Thyroid gland (tissue), 4 donors: Measurements from ENCODE around the gene CASQ1.

ENCODE experiments used
- POLR2A ChIP-seq, 2 donors: fragments of 450-650 bp; IDR thresholded peaks; one replicate each; pipeline ENCODE4 v1.6.1; 2017; ENCODE audit warnings: antibody characterized with exemption in 2 of 2, mild to moderate bottlenecking in 2 of 2, moderate library complexity in 1 of 2
- TF ChIP-seq, protein P1 (sequence below), 6 experiments: fragments of 200-600 bp in 3 of 6; fragments of 450-650 bp in 3 of 6; sonication (generic) in 3 of 6; IDR thresholded peaks; one replicate each; pipeline ENCODE4 v1.5.1; 2016 to 2019; ENCODE audit warnings: antibody characterized with exemption in 6 of 6, mild to moderate bottlenecking in 2 of 6, inconsistent platforms in 1 of 6, moderate library complexity in 1 of 6

GRCh38 chr1:160232911-160233310 is 42.5 kb downstream of the CASQ1 start:
- TF ChIP-seq POLR2A (IDR thresholded peaks at IDR 0.05), result no peak
- TF ChIP-seq, protein P1, sequence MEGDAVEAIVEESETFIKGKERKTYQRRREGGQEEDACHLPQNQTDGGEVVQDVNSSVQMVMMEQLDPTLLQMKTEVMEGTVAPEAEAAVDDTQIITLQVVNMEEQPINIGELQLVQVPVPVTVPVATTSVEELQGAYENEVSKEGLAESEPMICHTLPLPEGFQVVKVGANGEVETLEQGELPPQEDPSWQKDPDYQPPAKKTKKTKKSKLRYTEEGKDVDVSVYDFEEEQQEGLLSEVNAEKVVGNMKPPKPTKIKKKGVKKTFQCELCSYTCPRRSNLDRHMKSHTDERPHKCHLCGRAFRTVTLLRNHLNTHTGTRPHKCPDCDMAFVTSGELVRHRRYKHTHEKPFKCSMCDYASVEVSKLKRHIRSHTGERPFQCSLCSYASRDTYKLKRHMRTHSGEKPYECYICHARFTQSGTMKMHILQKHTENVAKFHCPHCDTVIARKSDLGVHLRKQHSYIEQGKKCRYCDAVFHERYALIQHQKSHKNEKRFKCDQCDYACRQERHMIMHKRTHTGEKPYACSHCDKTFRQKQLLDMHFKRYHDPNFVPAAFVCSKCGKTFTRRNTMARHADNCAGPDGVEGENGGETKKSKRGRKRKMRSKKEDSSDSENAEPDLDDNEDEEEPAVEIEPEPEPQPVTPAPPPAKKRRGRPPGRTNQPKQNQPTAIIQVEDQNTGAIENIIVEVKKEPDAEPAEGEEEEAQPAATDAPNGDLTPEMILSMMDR (IDR thresholded peaks at IDR 0.05), result no peak
